ENCODE measurements around the gene TYMS. TPM values are rescaled to one million over a fixed set of nuclear protein-coding genes. Genes with fewer than 3 reads are reported as not detected.

The TYMS gene
- total and polyA plus RNA-seq, 10 of the 15 experiments (the other 5 are each of a cell fraction or from before 2014, with no cell fraction given) = 34.8 to 524 (median 219) TPM

- ATAC-seq (no peak), DNase-seq (ENCODE audit: low read depth, low spot score) (no peak), FAIRE-seq (no peak)
- H3K4me2 ChIP-seq (ENCODE audit: control insufficient read depth, insufficient read depth) = no peak overlapping the region
- H3K9ac ChIP-seq (ENCODE audit: control insufficient read depth, insufficient read depth, low read length) = no peak overlapping the region
- POLR2A ChIA-PET = no interaction called here
- no peaks in the 10 kb centered on the region for H4K20me1 ChIP-seq (ENCODE audit: control insufficient read depth, insufficient read depth)
- in situ Hi-C loops (cut with MboI) (loop anchor here (5.0 kb wide), 1 partner anchor 211 kb away; no protein-coding TSS in a partner anchor), intact Hi-C loops (cut with micrococcal nuclease; ENCODE audit: unreplicated experiment) (loop anchor here (5.0 to 10.0 kb wide), 3 partner anchors 56 to 121 kb away; partner anchors contain the start of gene ENOSF1)
- H3K4me1 ChIP-seq (ENCODE audit: control insufficient read depth, insufficient read depth, low read length) = no peaks in the 10 kb centered on the region
- H3K36me3 ChIP-seq (ENCODE audit: control insufficient read depth in 2 of 2, insufficient read depth in 2 of 2, low read length in 1 of 2) = no peaks in the 10 kb centered on the region
- SMC1A ChIA-PET (ENCODE audit: uncharacterized antibody, unreplicated experiment) = interaction anchor here (1.1 to 12.3 kb wide), 3 partner anchors 28 to 210 kb away, joined by 3 to 188 read pairs (median 4); no protein-coding TSS in a partner anchor
- H3K9me3 ChIP-seq (replicated peaks; ENCODE audit: control insufficient read depth, insufficient read depth, low read length) = no peaks in the 10 kb centered on the region
- no peaks in the 10 kb centered on the region for H3K79me2 ChIP-seq (ENCODE audit: control insufficient read depth, insufficient read depth, low read length)
- H3K4me3 ChIP-seq = no peak overlapping the region
- no peaks in the 10 kb centered on the region for H3K27me3 ChIP-seq (replicated peaks in 1 of 2; ENCODE audit: control insufficient read depth in 2 of 2, insufficient read depth in 2 of 2, low read length in 1 of 2)
- WGBS (ENCODE audit: insufficient coverage, insufficient replicate concordance, low lambda C conversion rate, missing lambda C conversion rate) = 46% methylated on average over 7 of the region's 7 CpGs
- RAD21 ChIA-PET (ENCODE audit: unreplicated experiment) = interaction anchor here (1.0 to 10.9 kb wide), 3 partner anchors 32 to 218 kb away, joined by 4 to 168 read pairs (median 4); no protein-coding TSS in a partner anchor
- no peak overlapping the region for H3K27ac ChIP-seq (ENCODE audit: control insufficient read depth, insufficient read depth)
- TF ChIP-seq MEF2B (IDR thresholded peaks at IDR 0.05; ENCODE audit: partially characterized antibody, poor library complexity, severe bottlenecking) = no peak
- CTCF ChIA-PET = interaction anchor here (0.7 to 10.5 kb wide), 7 partner anchors 10 to 328 kb away, joined by 3 to 251 read pairs (median 3); no protein-coding TSS in a partner anchor
- no peak overlapping the region for H2AFZ ChIP-seq (ENCODE audit: control insufficient read depth, low read depth, low read length)
- BruUV-seq (replicated peaks) = no TSS peak
These were observed 36.0 kb upstream of the TYMS start for GRCh38 chr18:621291-622043.

- WGBS (ENCODE audit: insufficient coverage, insufficient replicate concordance, low lambda C conversion rate, missing lambda C conversion rate) = 59% methylated on average over 6 of the region's 6 CpGs
- H3K27ac ChIP-seq (ENCODE audit: control insufficient read depth, insufficient read depth) = no peak overlapping the region
- no peaks in the 10 kb centered on the region for H3K4me1 ChIP-seq (ENCODE audit: control insufficient read depth, insufficient read depth, low read length)
- intact Hi-C loops (cut with micrococcal nuclease; ENCODE audit: unreplicated experiment) = loop anchor here (5.0 to 10.0 kb wide), 3 partner anchors 55 to 120 kb away; partner anchors contain the start of gene ENOSF1
- H3K9me3 ChIP-seq (replicated peaks; ENCODE audit: control insufficient read depth, insufficient read depth, low read length) = no peaks in the 10 kb centered on the region
- DNase-seq (ENCODE audit: low read depth, low spot score) = no peak
- ChIA-PET SMC1A (ENCODE audit: uncharacterized antibody, unreplicated experiment) (interaction anchor here (1.3 to 12.3 kb wide), 2 partner anchors 119 to 210 kb away, joined by 4 to 188 read pairs; no protein-coding TSS in a partner anchor), RAD21 (ENCODE audit: unreplicated experiment) (interaction anchor here (1.0 to 10.9 kb wide), 3 partner anchors 117 to 218 kb away, joined by 3 to 168 read pairs (median 38); no protein-coding TSS in a partner anchor), CTCF (interaction anchor here (0.8 to 10.5 kb wide), 5 partner anchors 11 to 217 kb away, joined by 3 to 251 read pairs (median 5); no protein-coding TSS in a partner anchor), POLR2A (no interaction called here)
- no peaks in the 10 kb centered on the region for H4K20me1 ChIP-seq (ENCODE audit: control insufficient read depth, insufficient read depth)
- H3K27me3 ChIP-seq (replicated peaks in 1 of 2; ENCODE audit: control insufficient read depth in 2 of 2, insufficient read depth in 2 of 2, low read length in 1 of 2) = no peaks in the 10 kb centered on the region
- FAIRE-seq = no peak
- H3K36me3 ChIP-seq (ENCODE audit: control insufficient read depth in 2 of 2, insufficient read depth in 2 of 2, low read length in 1 of 2) = no peaks in the 10 kb centered on the region
- in situ Hi-C loops (cut with MboI) = loop anchor here (5.0 kb wide), 1 partner anchor 210 kb away; no protein-coding TSS in a partner anchor
- no peak overlapping the region for H3K9ac ChIP-seq (ENCODE audit: control insufficient read depth, insufficient read depth, low read length)
- H3K4me2 ChIP-seq (ENCODE audit: control insufficient read depth, insufficient read depth) = no peak overlapping the region
- ATAC-seq = no peak
- TF ChIP-seq KAT2A (conservative IDR thresholded peaks at IDR 0.05; ENCODE audit: control insufficient read depth, low read depth, low read length) (no peak), PKNOX1 (IDR thresholded peaks at IDR 0.05) (no peak), SMAD5 (IDR thresholded peaks at IDR 0.05; ENCODE audit: low read depth) (no peak)
- no peaks in the 10 kb centered on the region for H3K79me2 ChIP-seq (ENCODE audit: control insufficient read depth, insufficient read depth, low read length)
- no TSS peak for BruUV-seq (replicated peaks)
- no peak overlapping the region for H2AFZ ChIP-seq (ENCODE audit: control insufficient read depth, low read depth, low read length)
- H3K4me3 ChIP-seq = no peak overlapping the region
These were observed 35.2 kb upstream of the TYMS start for GRCh38 chr18:622289-622688.

Measured in GM12878 (cell line).